IMR-90 (cell line): ENCODE measurements around the gene COL17A1. TPM values are rescaled to one million over a fixed set of nuclear protein-coding genes. Genes with fewer than 3 reads are reported as not detected.
A peak's percentile ranks its signal among the peaks of the same experiment; 100 is the strongest.

Source experiments
- ATAC-seq: fragments of 200-7000 bp; cut with Tn5 transposase; 2 replicates; pipeline ENCODE4 v1.9.1; 2020; ENCODE audit warnings: low read depth, mild to moderate bottlenecking, moderate library complexity
- BruUV-seq: library from RNA; stranded (reverse); fragments of 400-500 nt; replicated peaks from 2 replicates; lab custom pipeline; 2021; lab: Mats Ljungman, UMichigan
- CTCF ChIA-PET: fragments of 300-600 bp; formaldehyde crosslinking; extraction: SDS; loops from one replicate; lab custom pipeline; 2021; ENCODE audit warnings: antibody characterized with exemption; lab: Yijun Ruan, JAX
- POLR2A ChIA-PET: fragments of 300-600 bp; sonication (Branson Sonifier 250); formaldehyde crosslinking; loops from one replicate; lab custom pipeline; 2022; ENCODE audit warnings: antibody characterized with exemption; ENCODE audit not compliant: unreplicated experiment; lab: Charles Lee
- DNase-seq: peaks from one replicate; pipeline ENCODE4 v3.0.0; 2013
- H2AFZ ChIP-seq: replicated peaks from 2 replicates; pipeline ENCODE3; 2013; ENCODE audit warnings: low read length, mild to moderate bottlenecking; ENCODE audit not compliant: poor library complexity
- H2AK5ac ChIP-seq: 2 replicates; pipeline ENCODE4 v1.6.1; 2013; ENCODE audit warnings: low read depth, low read length, inconsistent platforms
- H2AK9ac ChIP-seq: replicated peaks from 2 replicates; pipeline ENCODE3; 2013; ENCODE audit warnings: mild to moderate bottlenecking, low read depth, low read length, moderate library complexity; ENCODE audit not compliant: poor library complexity
- H2BK120ac ChIP-seq: 2 replicates; pipeline ENCODE4 v1.6.1; 2013; ENCODE audit warnings: low read depth, low read length, inconsistent platforms
- H2BK15ac ChIP-seq: 3 replicates; pipeline ENCODE4 v1.6.1; 2013; ENCODE audit warnings: low read depth, low read length, inconsistent platforms
- H2BK20ac ChIP-seq: 2 replicates; pipeline ENCODE4 v1.6.1; 2013; ENCODE audit warnings: low read depth, mild to moderate bottlenecking, inconsistent platforms, low read length, moderate library complexity
- H2BK5ac ChIP-seq: 2 replicates; pipeline ENCODE4 v1.6.1; 2013; ENCODE audit warnings: mild to moderate bottlenecking, low read depth, low read length, inconsistent platforms; ENCODE audit not compliant: poor library complexity, severe bottlenecking
- H3K14ac ChIP-seq: replicated peaks from 2 replicates; pipeline ENCODE4 v1.6.1; 2013; ENCODE audit warnings: low read depth, low read length, inconsistent platforms
- H3K18ac ChIP-seq: 2 replicates; pipeline ENCODE4 v1.6.1; 2013; ENCODE audit warnings: low read depth, low read length, control low read depth
- H3K23ac ChIP-seq: 2 replicates; pipeline ENCODE4 v1.6.1; 2013; ENCODE audit warnings: low read depth, low read length, inconsistent platforms
- H3K27ac ChIP-seq: 2 replicates; pipeline ENCODE4 v1.5.1; 2013; ENCODE audit warnings: mild to moderate bottlenecking, control low read depth, low read length; ENCODE audit not compliant: insufficient read depth
- H3K27me3 ChIP-seq: 2 replicates; pipeline ENCODE4 v1.6.1; 2013; ENCODE audit warnings: low read length; ENCODE audit not compliant: control insufficient read depth, insufficient read depth
- H3K36me3 ChIP-seq: 2 replicates; pipeline ENCODE4 v1.6.1; 2013; ENCODE audit warnings: low read length, mixed read lengths; ENCODE audit not compliant: control insufficient read depth, insufficient read depth
- H3K4ac ChIP-seq: 2 replicates; pipeline ENCODE4 v1.6.1; 2013; ENCODE audit warnings: low read depth, low read length, inconsistent platforms
- H3K4me1 ChIP-seq: 2 replicates; pipeline ENCODE4 v1.6.1; 2013; ENCODE audit warnings: low read length, mixed read lengths; ENCODE audit not compliant: control insufficient read depth, insufficient read depth
- H3K4me2 ChIP-seq: 2 replicates; pipeline ENCODE4 v1.6.1; 2013; ENCODE audit warnings: low read depth, mild to moderate bottlenecking, control low read depth, low read length, moderate library complexity
- H3K4me3 ChIP-seq: 2 replicates; pipeline ENCODE4 v1.5.1; 2013; ENCODE audit warnings: low read depth, mild to moderate bottlenecking, control low read depth, low read length, moderate library complexity; ENCODE audit not compliant: insufficient read depth
- H3K56ac ChIP-seq: 2 replicates; pipeline ENCODE4 v1.6.1; 2013; ENCODE audit warnings: low read length, inconsistent platforms; ENCODE audit not compliant: insufficient read depth; ENCODE audit errors: extremely low read depth
- H3K79me1 ChIP-seq, 2 experiments: 2 replicates each; pipeline ENCODE4 v1.6.1; 2013; ENCODE audit warnings: low read length in 2 of 2, inconsistent platforms in 1 of 2, low read depth in 1 of 2
- H3K9ac ChIP-seq: 2 replicates; pipeline ENCODE4 v1.6.1; 2013; ENCODE audit warnings: low read depth, low read length, control low read depth
- H3K9me1 ChIP-seq: 2 replicates; pipeline ENCODE4 v1.6.1; 2013; ENCODE audit warnings: low read length, inconsistent platforms; ENCODE audit not compliant: insufficient read depth
- H3K9me3 ChIP-seq: 2 replicates; pipeline ENCODE4 v1.6.1; 2013; ENCODE audit warnings: low read length; ENCODE audit not compliant: control insufficient read depth, insufficient read depth
- H4K20me1 ChIP-seq: 2 replicates; pipeline ENCODE4 v1.6.1; 2013; ENCODE audit warnings: low read length, inconsistent platforms; ENCODE audit not compliant: insufficient read depth
- H4K5ac ChIP-seq: 2 replicates; pipeline ENCODE4 v1.6.1; 2013; ENCODE audit warnings: mild to moderate bottlenecking, low read depth, low read length, control low read depth
- H4K8ac ChIP-seq, 2 experiments: 2 replicates each; pipeline ENCODE4 v1.6.1; 2013; ENCODE audit warnings: low read depth in 2 of 2, low read length in 2 of 2, control low read depth in 1 of 2, inconsistent platforms in 1 of 2
- H4K91ac ChIP-seq: 2 replicates; pipeline ENCODE4 v1.6.1; 2013; ENCODE audit warnings: low read depth, low read length, inconsistent platforms; ENCODE audit not compliant: insufficient read depth
- BHLHE40 ChIP-seq: fragments of 150-350 bp; IDR thresholded peaks from 2 replicates; pipeline ENCODE4 v1.6.1; 2016; ENCODE audit warnings: mild to moderate bottlenecking, low read depth, low read length
- CEBPB ChIP-seq: IDR thresholded peaks from 2 replicates; pipeline ENCODE4 v1.6.1; 2012; ENCODE audit warnings: low read depth, low read length, improper control_type of control experiment
- CHD1 ChIP-seq: IDR thresholded peaks from 2 replicates; pipeline ENCODE4 v1.6.1; 2012; ENCODE audit warnings: low read depth, low read length, improper control_type of control experiment
- CTCF ChIP-seq: conservative IDR thresholded peaks from 2 replicates; pipeline ENCODE4 v1.5.1; 2012; ENCODE audit warnings: mild to moderate bottlenecking, low read depth, low read length, improper control_type of control experiment
- ELK1 ChIP-seq: fragments of 150-350 bp; IDR thresholded peaks from 2 replicates; pipeline ENCODE4 v1.6.1; 2016; ENCODE audit warnings: low read depth, mild to moderate bottlenecking, low read length, moderate library complexity, borderline replicate concordance
- FOS ChIP-seq: fragments of 150-350 bp; IDR thresholded peaks from 2 replicates; pipeline ENCODE4 v1.6.1; 2016; ENCODE audit warnings: low read depth, low read length
- MAFK ChIP-seq: IDR thresholded peaks from 2 replicates; pipeline ENCODE4 v1.6.1; 2012; ENCODE audit warnings: low read depth, low read length, improper control_type of control experiment
- MAZ ChIP-seq: IDR thresholded peaks from 2 replicates; pipeline ENCODE4 v1.6.1; 2012; ENCODE audit warnings: low read depth, mild to moderate bottlenecking, low read length, improper control_type of control experiment, moderate library complexity, borderline replicate concordance
- MXI1 ChIP-seq: IDR thresholded peaks from 2 replicates; pipeline ENCODE4 v1.6.1; 2012; ENCODE audit warnings: low read depth, mild to moderate bottlenecking, low read length, moderate library complexity, borderline replicate concordance
- NFE2L2 ChIP-seq: fragments of 150-350 bp; IDR thresholded peaks from 2 replicates; pipeline ENCODE4 v1.6.1; 2016; ENCODE audit warnings: low read depth, mild to moderate bottlenecking, low read length
- POLR2A ChIP-seq: IDR thresholded peaks from 2 replicates; pipeline ENCODE4 v1.6.1; 2012; ENCODE audit warnings: mild to moderate bottlenecking, low read depth, low read length
- RAD21 ChIP-seq: IDR thresholded peaks from 2 replicates; pipeline ENCODE4 v1.6.1; 2012; ENCODE audit warnings: low read length, improper control_type of control experiment
- RCOR1 ChIP-seq: IDR thresholded peaks from 2 replicates; pipeline ENCODE4 v1.6.1; 2012; ENCODE audit warnings: mild to moderate bottlenecking, low read length, improper control_type of control experiment; ENCODE audit not compliant: insufficient replicate concordance
- RFX5 ChIP-seq: IDR thresholded peaks from 2 replicates; pipeline ENCODE4 v1.8.0; 2012; ENCODE audit warnings: low read depth, mild to moderate bottlenecking, low read length, moderate library complexity
- SMC3 ChIP-seq: fragments of 150-350 bp; IDR thresholded peaks from 2 replicates; pipeline ENCODE4 v1.6.1; 2016; ENCODE audit warnings: low read depth, mild to moderate bottlenecking, antibody characterized with exemption, low read length, moderate library complexity
- USF2 ChIP-seq: fragments of 150-350 bp; IDR thresholded peaks from 2 replicates; pipeline ENCODE4 v1.6.1; 2017; ENCODE audit warnings: mild to moderate bottlenecking, antibody characterized with exemption, low read length, low read depth
- WGBS, 2 experiments: methylation state at CpG; one replicate each; pipeline versions ENCODE4 v1.1.5 to v1.1.7; 2013; ENCODE audit warnings: missing lambda C conversion rate in 2 of 2; ENCODE audit not compliant: insufficient read length in 1 of 2; ENCODE audit errors: extremely low coverage in 2 of 2; 5-methylcytosine and 5-hydroxymethylcytosine counted together
- dilution Hi-C: fragments of 300-500 bp; cut with HindIII; formaldehyde crosslinking; loops from one replicate; pipeline ENCODE4 v1.14.3; 2018; ENCODE audit warnings: low sequenced_read_pairs; ENCODE audit not compliant: unreplicated experiment
- in situ Hi-C: fragments of 300-500 bp; cut with MboI; formaldehyde crosslinking; loops from 3 replicates; pipeline ENCODE4 v1.14.3; 2019; ENCODE audit warnings: low sequenced_read_pairs, inconsistent platforms, mixed read lengths
- intact Hi-C: fragments of 100-400 bp; cut with micrococcal nuclease; formaldehyde crosslinking; loops from 2 replicates; pipeline ENCODE4 v1.10.0; 2022
- polyA plus RNA-seq, 3 experiments: library from polyadenylated mRNA; depleted of rRNA; stranded (reverse); fragments of >200 nt; gene quantifications; 2 replicates each; pipeline ENCODE4 v1.2.3, GENCODE V29; 2012; ENCODE audit warnings: low replicate concordance in 1 of 3
- total RNA-seq: library from RNA; depleted of rRNA; stranded (reverse); fragments of >200 nt; gene quantifications from 2 replicates; pipeline ENCODE4 v1.2.3, GENCODE V29; 2012

Gene COL17A1
- total and polyA plus RNA-seq, 2 of the 4 experiments (the other 2 are of a cell fraction), result 0.14 to 0.18 TPM

GRCh38 chr10:104036069-104036384, 49.7 kb downstream of the COL17A1 start:
- Histone ChIP-seq H2AK9ac (no peak overlapping the region), H3K9me3 (no peaks in the 10 kb centered on the region), H2BK20ac (no peak overlapping the region), H3K9ac (no peak overlapping the region), H3K4me2 (no peak overlapping the region), H3K9me1 (peaks cover 17% of the 10 kb centered on the region; the same call in 1 of the 2 replicates), H4K91ac (no peak overlapping the region), H3K23ac (no peak overlapping the region), H4K5ac (no peak overlapping the region), H4K8ac (no peak overlapping the region), H4K20me1 (no peaks in the 10 kb centered on the region), H3K27me3 (no peaks in the 10 kb centered on the region), H2AFZ (no peak overlapping the region), H2BK120ac (no peak overlapping the region), H2BK15ac (no peak overlapping the region), H3K56ac (no peak overlapping the region), H3K4ac (no peak overlapping the region), H3K36me3 (peaks cover 5% of the 10 kb centered on the region), H3K18ac (no peak overlapping the region), H3K4me1 (no peaks in the 10 kb centered on the region), H2BK5ac (peak overlapping the region; percentile 72), H3K4me3 (no peak overlapping the region), H2AK5ac (peak overlapping the region; percentile 27; the same call in 1 of the 2 replicates), H3K27ac (no peak overlapping the region), H3K14ac (no peak overlapping the region), H3K79me1 (no peaks in the 10 kb centered on the region)
- dilution Hi-C loops, result no loop called here
- BruUV-seq, result no TSS peak
- DNase-seq, result no peak
- WGBS, 2 experiments, result 80% methylated on average over 1 of the region's 3 CpGs; no CpG with 5 or more reads in 1 of the 2 experiments
- no peak for ATAC-seq
- CTCF ChIA-PET, result no interaction called here
- intact Hi-C loops, result no loop called here
- POLR2A ChIA-PET, result no interaction called here
- TF ChIP-seq CHD1, result no peak
- TF ChIP-seq MXI1, result no peak
- TF ChIP-seq RCOR1, result no peak
- TF ChIP-seq RAD21, result no peak
- TF ChIP-seq CEBPB, result no peak
- TF ChIP-seq FOS, result no peak
- TF ChIP-seq USF2, result no peak
- no peak for TF ChIP-seq POLR2A
- no peak for TF ChIP-seq CTCF
- no peak for TF ChIP-seq ELK1
- TF ChIP-seq SMC3, result no peak
- no peak for TF ChIP-seq MAZ
- TF ChIP-seq NFE2L2, result no peak
- TF ChIP-seq MAFK, result no peak
- no peak for TF ChIP-seq RFX5
- no peak for TF ChIP-seq BHLHE40
- in situ Hi-C loops, result no loop called here
